HL-60 (cell line): Measurements from ENCODE around the gene NUP93.

Source experiments
- GABPA ChIP-seq: IDR thresholded peaks from 2 replicates; pipeline ENCODE4 v1.6.1; 2012; ENCODE audit warnings: low read depth
- POLR2AphosphoS5 ChIP-seq: IDR thresholded peaks from 2 replicates; pipeline ENCODE4 v1.6.1; 2012; ENCODE audit warnings: low read depth
- REST ChIP-seq: IDR thresholded peaks from 2 replicates; pipeline ENCODE4 v1.6.1; 2012; ENCODE audit warnings: low read depth; ENCODE audit not compliant: insufficient replicate concordance
- TF ChIP-seq, protein P1 (sequence below): IDR thresholded peaks from one replicate; pipeline ENCODE4 v1.5.1; 2011; ENCODE audit warnings: low read length, control low read depth, inconsistent platforms; ENCODE audit not compliant: insufficient read depth

DNA sequence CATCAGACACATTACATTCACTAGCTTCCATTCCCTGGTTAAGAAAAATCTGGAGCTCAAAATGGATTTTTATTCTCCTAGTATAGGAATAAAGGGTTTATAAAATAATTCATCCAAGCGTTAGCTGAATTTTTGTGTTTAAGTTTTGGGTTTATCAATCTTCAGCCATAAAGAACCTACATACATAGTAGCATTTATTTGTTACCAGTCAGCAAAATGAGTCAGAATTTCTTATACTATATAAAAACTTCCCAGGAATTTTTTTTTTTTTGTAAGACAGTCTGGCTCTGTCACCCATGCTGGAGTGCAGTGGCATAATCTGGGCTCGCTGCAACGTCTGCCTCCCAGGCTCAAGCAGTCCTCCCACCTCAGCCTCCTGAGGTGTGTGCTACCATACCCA lies 94.9 kb downstream of the NUP93 start:
- TF ChIP-seq REST (no peak), GABPA (no peak), POLR2AphosphoS5 (no peak)
- TF ChIP-seq, protein P1, sequence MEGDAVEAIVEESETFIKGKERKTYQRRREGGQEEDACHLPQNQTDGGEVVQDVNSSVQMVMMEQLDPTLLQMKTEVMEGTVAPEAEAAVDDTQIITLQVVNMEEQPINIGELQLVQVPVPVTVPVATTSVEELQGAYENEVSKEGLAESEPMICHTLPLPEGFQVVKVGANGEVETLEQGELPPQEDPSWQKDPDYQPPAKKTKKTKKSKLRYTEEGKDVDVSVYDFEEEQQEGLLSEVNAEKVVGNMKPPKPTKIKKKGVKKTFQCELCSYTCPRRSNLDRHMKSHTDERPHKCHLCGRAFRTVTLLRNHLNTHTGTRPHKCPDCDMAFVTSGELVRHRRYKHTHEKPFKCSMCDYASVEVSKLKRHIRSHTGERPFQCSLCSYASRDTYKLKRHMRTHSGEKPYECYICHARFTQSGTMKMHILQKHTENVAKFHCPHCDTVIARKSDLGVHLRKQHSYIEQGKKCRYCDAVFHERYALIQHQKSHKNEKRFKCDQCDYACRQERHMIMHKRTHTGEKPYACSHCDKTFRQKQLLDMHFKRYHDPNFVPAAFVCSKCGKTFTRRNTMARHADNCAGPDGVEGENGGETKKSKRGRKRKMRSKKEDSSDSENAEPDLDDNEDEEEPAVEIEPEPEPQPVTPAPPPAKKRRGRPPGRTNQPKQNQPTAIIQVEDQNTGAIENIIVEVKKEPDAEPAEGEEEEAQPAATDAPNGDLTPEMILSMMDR, result no peak
